ENCODE data around the gene BNIP5.
"Not testable (repeated sequence)": the region's sequence is repeated elsewhere in the genome, so short reads cannot be mapped to it uniquely, and the experiment has no call there.

The BNIP5 gene

DNA sequence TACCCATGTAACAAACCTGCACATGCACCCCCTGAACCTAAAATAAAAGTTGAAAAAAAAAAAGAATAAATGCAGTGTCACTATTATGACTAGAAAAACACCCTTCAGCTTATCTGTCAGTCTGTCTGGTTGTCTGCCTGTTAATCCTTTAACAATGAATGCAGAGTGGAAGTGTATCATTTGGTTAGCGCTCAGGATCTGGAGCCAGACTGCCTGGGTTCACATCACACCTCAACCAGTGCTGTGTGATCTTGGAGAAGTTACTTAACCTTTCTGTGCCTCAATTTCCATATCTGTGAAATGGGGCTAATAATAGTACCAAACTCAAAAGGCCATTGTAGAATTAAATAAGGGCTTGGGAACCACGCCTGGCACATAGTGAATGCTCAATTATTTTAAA lies 34.0 kb upstream of the BNIP5 start:
- H3K27ac ChIP-seq: no peak overlapping the region
- H3K4me3 ChIP-seq (ENCODE audit: low read depth, low read length): no peak overlapping the region
- in situ Hi-C loops (cut with HindIII; ENCODE audit: low pct_ligation_motif_present, low sequenced_read_pairs): no loop called here
- H3K27me3 ChIP-seq (replicated peaks): peaks cover 5% of the 10 kb centered on the region
- DNase-seq: no peak
- no peaks in the 10 kb centered on the region for H3K36me3 ChIP-seq (replicated peaks)
- TF ChIP-seq, protein P1, sequence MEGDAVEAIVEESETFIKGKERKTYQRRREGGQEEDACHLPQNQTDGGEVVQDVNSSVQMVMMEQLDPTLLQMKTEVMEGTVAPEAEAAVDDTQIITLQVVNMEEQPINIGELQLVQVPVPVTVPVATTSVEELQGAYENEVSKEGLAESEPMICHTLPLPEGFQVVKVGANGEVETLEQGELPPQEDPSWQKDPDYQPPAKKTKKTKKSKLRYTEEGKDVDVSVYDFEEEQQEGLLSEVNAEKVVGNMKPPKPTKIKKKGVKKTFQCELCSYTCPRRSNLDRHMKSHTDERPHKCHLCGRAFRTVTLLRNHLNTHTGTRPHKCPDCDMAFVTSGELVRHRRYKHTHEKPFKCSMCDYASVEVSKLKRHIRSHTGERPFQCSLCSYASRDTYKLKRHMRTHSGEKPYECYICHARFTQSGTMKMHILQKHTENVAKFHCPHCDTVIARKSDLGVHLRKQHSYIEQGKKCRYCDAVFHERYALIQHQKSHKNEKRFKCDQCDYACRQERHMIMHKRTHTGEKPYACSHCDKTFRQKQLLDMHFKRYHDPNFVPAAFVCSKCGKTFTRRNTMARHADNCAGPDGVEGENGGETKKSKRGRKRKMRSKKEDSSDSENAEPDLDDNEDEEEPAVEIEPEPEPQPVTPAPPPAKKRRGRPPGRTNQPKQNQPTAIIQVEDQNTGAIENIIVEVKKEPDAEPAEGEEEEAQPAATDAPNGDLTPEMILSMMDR (IDR thresholded peaks at IDR 0.05; ENCODE audit: low read depth, low read length, missing control alignments): no peak

DNA sequence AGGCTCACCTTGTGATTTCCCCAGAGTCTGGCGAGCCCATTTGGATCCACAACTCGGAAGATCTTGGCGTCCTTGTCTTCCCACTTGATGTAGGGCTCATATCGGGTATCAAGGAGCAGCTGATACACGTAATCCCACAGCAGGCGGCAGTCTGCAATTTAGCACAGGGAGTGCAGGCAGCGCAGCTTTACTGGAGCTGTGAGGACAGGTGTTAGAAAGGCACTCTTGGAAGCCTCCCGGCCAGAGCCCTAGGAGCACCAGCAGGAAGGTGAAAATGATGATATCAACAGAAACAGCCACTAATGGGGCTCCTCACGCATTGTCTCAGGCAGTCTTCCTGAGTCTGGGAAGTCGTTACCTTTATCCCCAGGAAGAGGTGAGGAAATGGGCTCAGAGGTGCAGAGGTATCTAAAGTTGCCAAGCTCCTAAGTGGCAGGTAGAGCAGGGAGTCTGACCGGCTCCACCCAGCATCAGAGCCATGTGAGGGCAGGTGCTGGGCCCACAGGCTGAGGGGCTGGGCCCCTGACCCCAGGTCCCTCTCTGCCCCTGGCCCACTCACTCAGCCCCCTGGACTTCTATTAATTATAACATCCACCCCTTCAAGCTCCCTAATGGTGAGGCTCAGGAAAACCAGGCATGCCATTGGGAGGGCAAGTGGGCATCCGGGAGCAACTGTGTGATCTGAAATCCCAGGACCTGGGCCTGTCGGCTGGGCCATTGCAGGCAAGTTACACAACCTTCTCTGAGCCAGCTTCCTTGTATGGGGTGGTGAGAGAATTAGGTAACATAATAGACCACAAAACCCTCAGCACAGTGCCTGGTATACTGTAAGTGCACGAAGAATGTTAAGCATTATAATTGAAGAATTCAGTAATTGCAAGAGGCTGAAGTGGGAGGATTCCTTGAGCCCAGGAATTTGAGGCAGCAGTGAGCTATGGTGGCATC lies 32.5 kb upstream of the BNIP5 start:
- TF ChIP-seq, protein P1 (IDR thresholded peaks at IDR 0.05; ENCODE audit: low read depth, low read length, missing control alignments): no peak
- DNase-seq: peak; percentile 55
- in situ Hi-C loops (cut with HindIII; ENCODE audit: low pct_ligation_motif_present, low sequenced_read_pairs): no loop called here
- H3K36me3 ChIP-seq (replicated peaks): no peaks in the 10 kb centered on the region
- no peak overlapping the region for H3K27ac ChIP-seq
- peaks cover 5% of the 10 kb centered on the region for H3K27me3 ChIP-seq (replicated peaks)
- no peak overlapping the region for H3K4me3 ChIP-seq (ENCODE audit: low read depth, low read length)

DNA sequence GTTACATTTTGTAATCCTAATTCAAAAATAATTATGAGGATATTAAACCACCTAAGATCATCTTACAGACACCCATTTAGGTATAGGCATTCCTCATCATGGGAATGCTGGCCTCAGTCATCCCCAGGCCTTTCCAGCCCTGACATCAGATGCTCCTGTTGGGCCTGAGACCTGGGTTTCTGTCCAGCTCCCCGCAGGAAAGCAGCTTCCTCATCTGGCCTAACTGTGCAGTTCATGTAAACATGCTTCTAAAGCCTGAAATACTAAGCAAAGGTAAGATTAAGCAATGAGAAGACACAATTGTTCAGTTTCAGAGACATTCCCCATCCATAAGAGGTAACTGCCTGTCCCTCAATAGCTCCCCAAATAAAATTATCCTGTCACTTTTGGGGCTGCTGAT lies 31.7 kb upstream of the BNIP5 start:
- no peak overlapping the region for H3K4me3 ChIP-seq (ENCODE audit: low read depth, low read length)
- TF ChIP-seq, protein P1 (IDR thresholded peaks at IDR 0.05; ENCODE audit: low read depth, low read length, missing control alignments): no peak
- H3K27me3 ChIP-seq (replicated peaks): peaks cover 2% of the 10 kb centered on the region
- no peaks in the 10 kb centered on the region for H3K36me3 ChIP-seq (replicated peaks)
- in situ Hi-C loops (cut with HindIII; ENCODE audit: low pct_ligation_motif_present, low sequenced_read_pairs): no loop called here
- no peak overlapping the region for H3K27ac ChIP-seq
- DNase-seq: no peak

DNA sequence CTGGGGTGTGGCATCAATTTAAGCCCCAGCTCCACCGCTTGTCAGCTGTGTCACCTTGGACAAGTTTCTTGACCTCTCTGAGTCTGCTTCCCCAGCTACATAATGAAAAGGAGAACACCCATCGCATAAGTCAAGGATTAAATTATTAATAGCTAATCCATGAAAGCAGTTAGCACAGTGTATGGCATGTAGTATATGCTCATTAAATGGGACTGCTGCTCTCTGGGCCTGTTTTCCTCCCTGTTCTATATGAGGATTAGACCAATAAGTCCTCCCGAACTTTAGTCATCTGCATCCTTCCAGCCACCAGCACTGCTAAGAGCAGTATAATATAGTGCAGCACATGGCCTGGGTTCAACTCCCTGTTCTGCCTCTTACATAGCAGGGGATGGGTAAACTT lies 31.1 kb upstream of the BNIP5 start:
- TF ChIP-seq, protein P1 (IDR thresholded peaks at IDR 0.05; ENCODE audit: low read depth, low read length, missing control alignments): no peak
- Histone ChIP-seq H3K4me3 (ENCODE audit: low read depth, low read length) (no peak overlapping the region), H3K27ac (no peak overlapping the region), H3K36me3 (replicated peaks) (no peaks in the 10 kb centered on the region), H3K27me3 (replicated peaks) (peaks cover under 1% of the 10 kb centered on the region)
- in situ Hi-C loops (cut with HindIII; ENCODE audit: low pct_ligation_motif_present, low sequenced_read_pairs): no loop called here
- DNase-seq: no peak

DNA sequence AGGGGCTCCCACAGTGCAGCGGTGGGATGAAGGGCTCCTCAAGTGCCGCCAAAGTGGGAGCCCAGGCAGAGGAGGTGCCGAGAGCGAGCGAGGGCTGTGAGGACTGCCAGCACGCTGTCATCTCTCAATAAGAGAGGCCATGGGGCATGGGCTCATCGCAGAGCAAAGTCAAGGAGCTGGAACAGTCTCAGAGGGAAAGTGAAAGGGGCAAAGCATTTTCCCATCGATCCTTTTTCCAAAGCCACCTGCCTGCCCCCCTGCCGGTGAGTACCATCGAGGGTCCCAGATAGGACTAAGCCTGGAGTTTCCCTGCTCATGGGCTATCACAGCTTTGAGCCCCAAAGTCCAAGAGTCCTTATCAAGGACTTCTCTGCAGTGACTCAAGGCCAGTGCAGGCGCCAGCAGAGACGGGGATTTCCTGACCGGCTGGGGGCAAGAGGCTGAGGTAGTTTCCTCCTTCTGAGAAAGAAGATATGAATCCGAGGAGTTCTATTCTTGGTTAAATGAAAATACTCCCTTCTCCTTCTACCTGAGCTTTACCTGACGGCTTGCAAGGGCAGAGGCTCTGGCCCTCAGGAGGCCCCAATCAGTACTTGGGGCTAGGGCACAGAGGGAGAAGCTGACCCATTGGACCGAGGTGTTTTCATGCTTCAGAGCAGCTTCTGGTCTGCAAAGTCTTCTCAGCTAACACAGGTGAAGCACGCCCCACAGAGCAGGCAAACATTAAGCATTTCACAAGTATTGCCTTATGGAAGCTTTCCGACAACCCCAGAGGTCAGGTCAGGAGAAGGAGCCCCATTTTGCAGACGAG lies 28.2 kb upstream of the BNIP5 start:
- in situ Hi-C loops (cut with HindIII; ENCODE audit: low pct_ligation_motif_present, low sequenced_read_pairs): no loop called here
- H3K36me3 ChIP-seq (replicated peaks): no peaks in the 10 kb centered on the region
- DNase-seq: peak; percentile 67

DNA sequence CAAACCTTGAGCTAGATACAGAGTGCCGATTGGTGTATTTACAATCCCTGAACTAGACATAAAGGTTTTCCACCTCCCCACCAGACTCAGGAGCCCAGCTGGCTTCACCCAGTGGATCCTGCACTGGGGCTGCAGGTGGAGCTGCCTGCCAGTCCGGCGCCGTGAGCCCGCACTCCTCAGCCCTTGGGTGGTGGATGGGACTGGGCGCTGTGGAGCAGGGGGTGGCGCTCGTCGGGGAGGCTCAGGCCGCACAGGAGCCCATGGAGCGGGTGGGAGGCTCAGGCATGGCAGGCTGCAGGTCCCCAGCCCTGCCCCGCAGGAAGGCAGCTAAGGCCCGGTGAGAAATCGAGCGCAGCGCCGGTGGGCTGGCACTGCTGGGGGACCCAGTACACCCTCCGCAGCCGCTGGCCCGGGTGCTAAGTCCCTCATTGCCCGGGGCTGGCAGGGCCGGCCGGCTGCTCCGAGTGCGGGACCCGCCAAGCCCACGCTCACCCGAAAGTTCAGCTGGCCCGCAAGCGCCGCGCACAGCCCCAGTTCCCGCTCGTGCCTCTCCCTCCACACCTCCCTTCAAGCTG lies 27.5 kb upstream of the BNIP5 start:
- in situ Hi-C loops (cut with HindIII; ENCODE audit: low pct_ligation_motif_present, low sequenced_read_pairs); DNase-seq; H3K27ac ChIP-seq: not testable (repeated sequence)

More for the DNA sequence above, 28.2 kb upstream of the BNIP5 start:
- TF ChIP-seq, protein P1 (IDR thresholded peaks at IDR 0.05; ENCODE audit: low read depth, low read length, missing control alignments): no peak
- peak overlapping the region; percentile 19 for H3K27ac ChIP-seq
- no peak overlapping the region for H3K4me3 ChIP-seq (ENCODE audit: low read depth, low read length)
- no peaks in the 10 kb centered on the region for H3K27me3 ChIP-seq (replicated peaks)

DNA sequence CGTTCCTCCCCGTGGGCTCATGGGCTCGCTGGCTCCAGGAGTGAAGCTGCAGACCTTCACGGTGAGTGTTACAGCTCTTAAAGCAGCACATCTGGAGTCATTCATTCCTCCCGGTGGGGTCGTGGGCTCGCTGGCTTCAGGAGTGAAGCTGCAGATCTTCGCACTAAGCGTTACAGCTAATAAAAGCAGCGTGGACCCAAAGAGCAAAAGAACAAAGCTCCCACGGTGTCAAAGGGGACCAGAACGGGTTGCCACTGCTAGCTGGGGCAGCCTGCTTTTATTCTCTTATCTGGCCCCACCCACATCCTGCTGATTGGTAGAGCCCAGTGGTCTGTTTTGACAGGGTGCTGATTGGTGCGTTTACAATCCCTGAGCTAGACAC lies 26.7 kb upstream of the BNIP5 start:
- H3K4me3 ChIP-seq (ENCODE audit: low read depth, low read length); DNase-seq; H3K27ac ChIP-seq; H3K27me3 ChIP-seq (replicated peaks); H3K36me3 ChIP-seq (replicated peaks); in situ Hi-C loops (cut with HindIII; ENCODE audit: low pct_ligation_motif_present, low sequenced_read_pairs): not testable (repeated sequence)

More for the DNA sequence above, 27.5 kb upstream of the BNIP5 start:
- H3K4me3 ChIP-seq (ENCODE audit: low read depth, low read length); H3K27me3 ChIP-seq (replicated peaks); H3K36me3 ChIP-seq (replicated peaks): not testable (repeated sequence)

Measured in brain microvascular endothelial cell (primary cell).